HEK293 (cell line): ENCODE data around the gene SULF2.

Experiments
- CTCF ChIP-seq: fragments of 450-650 bp; formaldehyde crosslinking; IDR thresholded peaks from 2 replicates; pipeline ENCODE4 v1.5.1; 2016; ENCODE audit warnings: missing biosample characterization, missing genetic modification characterization
- KLF9 ChIP-seq: fragments of 450-650 bp; formaldehyde crosslinking; IDR thresholded peaks from 2 replicates; pipeline ENCODE4 v1.5.1; 2016; ENCODE audit warnings: missing biosample characterization, missing genetic modification characterization, low read depth
- PRDM2 ChIP-seq: fragments of 450-650 bp; formaldehyde crosslinking; IDR thresholded peaks from 2 replicates; pipeline ENCODE4 v1.5.1; 2016; ENCODE audit warnings: missing biosample characterization, missing genetic modification characterization, borderline replicate concordance
- REPIN1 ChIP-seq: fragments of 450-650 bp; formaldehyde crosslinking; IDR thresholded peaks from 2 replicates; pipeline ENCODE4 v1.5.1; 2017; ENCODE audit warnings: missing biosample characterization, missing genetic modification characterization, low read depth
- YY1 ChIP-seq: fragments of 450-650 bp; formaldehyde crosslinking; IDR thresholded peaks from 2 replicates; pipeline ENCODE4 v1.5.1; 2018; ENCODE audit warnings: missing biosample characterization, missing genetic modification characterization
- ZNF335 ChIP-seq: fragments of 450-650 bp; formaldehyde crosslinking; conservative IDR thresholded peaks from 2 replicates; pipeline ENCODE4 v1.5.1; 2016; ENCODE audit warnings: missing biosample characterization, missing genetic modification characterization
- ZNF341 ChIP-seq: fragments of 450-650 bp; formaldehyde crosslinking; IDR thresholded peaks from 2 replicates; pipeline ENCODE4; 2016; ENCODE audit warnings: low read depth, missing biosample characterization, missing genetic modification characterization
- ZNF530 ChIP-seq: fragments of 450-650 bp; formaldehyde crosslinking; IDR thresholded peaks from 2 replicates; pipeline ENCODE4 v1.5.1; 2016; ENCODE audit warnings: low read depth, missing biosample characterization, missing genetic modification characterization

DNA sequence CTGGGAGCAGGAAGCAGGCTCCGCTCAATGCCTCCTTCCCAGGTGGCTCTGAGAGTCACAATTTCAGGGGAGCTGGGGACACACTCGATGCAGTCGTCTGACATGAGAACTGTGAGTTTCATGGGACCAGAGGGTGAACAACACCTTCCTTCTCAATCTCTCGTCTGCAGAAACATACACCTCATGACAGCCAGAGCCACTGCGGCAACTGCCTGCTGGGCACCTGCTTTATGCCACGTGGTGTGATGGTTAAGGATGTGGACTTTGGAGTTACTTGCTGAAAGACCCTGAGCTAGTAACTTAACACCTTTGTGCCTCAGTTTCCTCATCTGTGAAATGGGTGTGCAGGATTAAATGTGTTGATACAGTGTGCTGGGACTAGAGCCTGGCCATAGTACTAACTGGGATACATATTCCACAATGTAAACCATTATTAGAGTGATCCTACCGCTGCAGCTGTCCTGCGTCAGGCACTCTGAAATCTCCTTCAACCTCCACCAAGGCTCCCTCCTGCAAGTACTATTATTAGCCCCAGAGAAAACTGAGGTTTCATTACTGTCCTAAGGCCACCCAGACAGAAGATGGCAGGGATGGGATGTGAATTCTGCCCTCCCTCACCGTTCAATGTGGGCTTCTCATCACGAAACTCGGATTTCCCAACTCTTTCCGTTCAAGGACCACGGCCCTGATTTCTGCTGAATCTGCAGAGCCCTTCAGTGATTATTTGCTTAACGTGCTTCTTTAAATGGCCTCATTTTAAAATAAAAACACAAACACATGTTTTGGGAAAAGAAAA is 24.4 kb downstream of the SULF2 start:
- TF ChIP-seq CTCF: no peak
- no peak for TF ChIP-seq KLF9 (tag by site-specific recombination)
- TF ChIP-seq YY1 (tag by site-specific recombination): no peak
- no peak for TF ChIP-seq ZNF530 (tag by site-specific recombination)
- no peak for TF ChIP-seq REPIN1 (tag by site-specific recombination)
- no peak for TF ChIP-seq PRDM2 (tag by site-specific recombination)
- no peak for TF ChIP-seq ZNF341 (tag by site-specific recombination)
- no peak for TF ChIP-seq ZNF335 (tag by site-specific recombination)
